ENCODE results near the gene MRAP2.
"Not testable (repeated sequence)": the region's sequence is repeated elsewhere in the genome, so short reads cannot be mapped to it uniquely, and the experiment has no call there.

The MRAP2 gene

GRCh38 chr6:84027340-84028181 is 6.0 kb upstream of the MRAP2 start:
- no peak for TF ChIP-seq CTCF (IDR thresholded peaks at IDR 0.05; ENCODE audit: low read depth, low read length, missing control alignments)
- peak; percentile 17 for DNase-seq (ENCODE audit: extremely low read depth, low read depth)
- H3K4me3 ChIP-seq (replicated peaks; ENCODE audit: low read depth, low read length) = no peak overlapping the region

GRCh38 chr6:84028350-84028749 is 5.2 kb upstream of the MRAP2 start:
- no peak for TF ChIP-seq CTCF (IDR thresholded peaks at IDR 0.05; ENCODE audit: low read depth, low read length, missing control alignments)
- no peak overlapping the region for H3K4me3 ChIP-seq (replicated peaks; ENCODE audit: low read depth, low read length)
- no peak for DNase-seq (ENCODE audit: extremely low read depth, low read depth)

GRCh38 chr6:84032000-84032399 is 1.6 kb upstream of the MRAP2 start:
- DNase-seq (ENCODE audit: extremely low read depth, low read depth) = not testable (repeated sequence)

GRCh38 chr6:84035484-84035883 is 1.9 kb downstream of the MRAP2 start:
- DNase-seq (ENCODE audit: extremely low read depth, low read depth) = no peak
- no peak for TF ChIP-seq CTCF (IDR thresholded peaks at IDR 0.05; ENCODE audit: low read depth, low read length, missing control alignments)
- no peak overlapping the region for H3K4me3 ChIP-seq (replicated peaks; ENCODE audit: low read depth, low read length)

More at GRCh38 chr6:84032000-84032399, 1.6 kb upstream of the MRAP2 start:
- H3K4me3 ChIP-seq (replicated peaks; ENCODE audit: low read depth, low read length) = not testable (repeated sequence)

GRCh38 chr6:84037425-84038089 is 4.0 kb downstream of the MRAP2 start:
- no peak for DNase-seq (ENCODE audit: extremely low read depth, low read depth)
- TF ChIP-seq CTCF (IDR thresholded peaks at IDR 0.05; ENCODE audit: low read depth, low read length, missing control alignments) = no peak

GRCh38 chr6:84042603-84043002 is 9.0 kb downstream of the MRAP2 start:
- TF ChIP-seq CTCF (IDR thresholded peaks at IDR 0.05; ENCODE audit: low read depth, low read length, missing control alignments) = no peak
- DNase-seq (ENCODE audit: extremely low read depth, low read depth) = no peak
- H3K4me3 ChIP-seq (replicated peaks; ENCODE audit: low read depth, low read length) = no peak overlapping the region

More at GRCh38 chr6:84037425-84038089, 4.0 kb downstream of the MRAP2 start:
- H3K4me3 ChIP-seq (replicated peaks; ENCODE audit: low read depth, low read length) = no peak overlapping the region

GRCh38 chr6:84043555-84043954 is 10.0 kb downstream of the MRAP2 start:
- DNase-seq (ENCODE audit: extremely low read depth, low read depth) = no peak
- TF ChIP-seq CTCF (IDR thresholded peaks at IDR 0.05; ENCODE audit: low read depth, low read length, missing control alignments) = no peak
- no peak overlapping the region for H3K4me3 ChIP-seq (replicated peaks; ENCODE audit: low read depth, low read length)

Data from HFF-Myc (cell line).